Mesendoderm (in vitro differentiated cells): ENCODE measurements around the gene FAAH.
A peak's percentile ranks its signal among the peaks of the same experiment; 100 is the strongest.

Experiments
- DNase-seq: peaks from one replicate; pipeline ENCODE4 v3.0.0; 2013
- H2AK5ac ChIP-seq: 2 replicates; pipeline ENCODE4 v1.6.1; 2013; ENCODE audit warnings: low read length, inconsistent platforms
- H2BK120ac ChIP-seq: 2 replicates; pipeline ENCODE4 v1.6.1; 2013; ENCODE audit warnings: low read depth, mild to moderate bottlenecking, low read length, moderate library complexity, mixed read lengths
- H2BK15ac ChIP-seq: replicated peaks from 2 replicates; pipeline ENCODE4 v1.6.1; 2013; ENCODE audit warnings: low read depth, mild to moderate bottlenecking, moderate library complexity
- H2BK5ac ChIP-seq: 2 replicates; pipeline ENCODE4 v1.6.1; 2013; ENCODE audit warnings: low read length, inconsistent platforms
- H3K18ac ChIP-seq: 2 replicates; pipeline ENCODE4 v1.6.1; 2013; ENCODE audit warnings: mild to moderate bottlenecking, low read length, mixed read lengths
- H3K23ac ChIP-seq: one replicate; pipeline ENCODE4 v1.6.1; 2013; ENCODE audit warnings: low read length
- H3K27ac ChIP-seq: 2 replicates; pipeline ENCODE4 v1.5.1; 2013; ENCODE audit warnings: low read depth, mild to moderate bottlenecking, inconsistent platforms, low read length, moderate library complexity
- H3K27me3 ChIP-seq: 2 replicates; pipeline ENCODE4 v1.6.1; 2013; ENCODE audit warnings: low read length, control low read depth, mild to moderate bottlenecking, inconsistent platforms; ENCODE audit not compliant: insufficient read depth, poor library complexity
- H3K36me3 ChIP-seq: 2 replicates; pipeline ENCODE4 v1.6.1; 2013; ENCODE audit warnings: low read length, inconsistent platforms; ENCODE audit not compliant: control insufficient read depth, insufficient read depth
- H3K4ac ChIP-seq: one replicate; pipeline ENCODE4 v1.6.1; 2013; ENCODE audit warnings: low read depth, mild to moderate bottlenecking, low read length, moderate library complexity
- H3K4me1 ChIP-seq: 2 replicates; pipeline ENCODE4 v1.6.1; 2013; ENCODE audit warnings: low read depth, low read length, inconsistent platforms; ENCODE audit not compliant: control insufficient read depth
- H3K4me2 ChIP-seq: 2 replicates; pipeline ENCODE4 v1.6.1; 2013; ENCODE audit warnings: low read length
- H3K4me3 ChIP-seq: 2 replicates; pipeline ENCODE4 v1.5.1; 2013; ENCODE audit warnings: mild to moderate bottlenecking, low read length
- H3K56ac ChIP-seq: one replicate; pipeline ENCODE4 v1.6.1; 2013; ENCODE audit warnings: low read length
- H3K79me1 ChIP-seq: 2 replicates; pipeline ENCODE4 v1.6.1; 2013; ENCODE audit warnings: low read length, inconsistent platforms
- H3K79me2 ChIP-seq: 2 replicates; pipeline ENCODE4 v1.6.1; 2013; ENCODE audit warnings: mild to moderate bottlenecking, low read length; ENCODE audit not compliant: control insufficient read depth, insufficient read depth
- H3K9ac ChIP-seq: 2 replicates; pipeline ENCODE4 v1.6.1; 2013; ENCODE audit warnings: low read length, inconsistent platforms
- H4K5ac ChIP-seq: one replicate; pipeline ENCODE4 v1.6.1; 2013; ENCODE audit warnings: low read length
- H4K8ac ChIP-seq: one replicate; pipeline ENCODE4 v1.6.1; 2013; ENCODE audit warnings: low read depth, mild to moderate bottlenecking, control low read depth, low read length, moderate library complexity
- WGBS: extraction: QIAGEN DNeasy Blood & Tissue Kit; methylation state at CpG from one replicate; pipeline ENCODE4 v1.1.7; 2013; ENCODE audit warnings: low lambda C conversion rate, missing lambda C conversion rate; ENCODE audit not compliant: insufficient coverage; ENCODE audit errors: extremely low coverage; 5-methylcytosine and 5-hydroxymethylcytosine counted together

The FAAH gene

GRCh38 chr1:46436844-46437243, 42.7 kb downstream of the FAAH start:
- no peak overlapping the region for H2BK5ac ChIP-seq
- no peaks in the 10 kb centered on the region for H3K79me1 ChIP-seq
- no peak overlapping the region for H4K5ac ChIP-seq
- no peak overlapping the region for H2BK15ac ChIP-seq
- no peak overlapping the region for H2AK5ac ChIP-seq
- no peak overlapping the region for H3K4me2 ChIP-seq
- no CpG with 5 or more reads among the region's 1 CpG for WGBS
- no peaks in the 10 kb centered on the region for H3K4me1 ChIP-seq
- H3K27ac ChIP-seq: no peak overlapping the region
- no peak overlapping the region for H3K4me3 ChIP-seq
- no peak overlapping the region for H2BK120ac ChIP-seq
- no peaks in the 10 kb centered on the region for H3K79me2 ChIP-seq
- no peak for DNase-seq
- no peak overlapping the region for H3K9ac ChIP-seq
- no peak overlapping the region for H3K4ac ChIP-seq
- H3K56ac ChIP-seq: no peak overlapping the region
- no peak overlapping the region for H3K18ac ChIP-seq
- no peaks in the 10 kb centered on the region for H3K36me3 ChIP-seq
- H3K23ac ChIP-seq: no peak overlapping the region
- H3K27me3 ChIP-seq: no peaks in the 10 kb centered on the region
- no peak overlapping the region for H4K8ac ChIP-seq

DNA sequence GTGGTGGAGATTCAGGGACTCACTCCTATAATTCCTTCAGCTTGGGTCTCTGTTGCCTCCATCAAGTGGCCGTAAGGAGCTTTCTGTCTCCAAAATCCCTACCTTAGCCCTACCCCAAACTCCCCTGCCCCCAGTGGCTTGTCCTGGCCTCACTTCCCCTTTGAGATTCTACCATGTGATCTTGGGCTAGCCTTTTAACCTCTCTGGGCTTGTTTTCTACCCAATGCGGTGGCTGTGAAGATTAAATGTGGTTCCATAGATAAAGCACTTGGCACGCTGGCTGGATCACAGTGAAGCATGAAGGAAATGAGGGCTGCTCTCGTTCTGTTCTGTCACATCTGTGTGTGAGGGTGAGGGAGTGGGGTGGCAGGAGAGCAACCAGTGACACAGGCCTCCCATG, 43.6 kb downstream of the FAAH start:
- Histone ChIP-seq H3K4me1 (no peaks in the 10 kb centered on the region), H4K8ac (no peak overlapping the region), H2BK5ac (no peak overlapping the region), H3K79me1 (no peaks in the 10 kb centered on the region), H2BK120ac (no peak overlapping the region), H3K79me2 (no peaks in the 10 kb centered on the region), H3K4me2 (no peak overlapping the region), H3K4me3 (no peak overlapping the region), H3K23ac (no peak overlapping the region), H3K27ac (no peak overlapping the region), H3K18ac (no peak overlapping the region), H2AK5ac (no peak overlapping the region), H2BK15ac (no peak overlapping the region), H3K9ac (no peak overlapping the region), H3K27me3 (no peaks in the 10 kb centered on the region), H3K4ac (no peak overlapping the region), H3K36me3 (no peaks in the 10 kb centered on the region), H3K56ac (no peak overlapping the region), H4K5ac (no peak overlapping the region)
- WGBS: no CpG with 5 or more reads among the region's 4 CpGs
- DNase-seq: no peak

DNA sequence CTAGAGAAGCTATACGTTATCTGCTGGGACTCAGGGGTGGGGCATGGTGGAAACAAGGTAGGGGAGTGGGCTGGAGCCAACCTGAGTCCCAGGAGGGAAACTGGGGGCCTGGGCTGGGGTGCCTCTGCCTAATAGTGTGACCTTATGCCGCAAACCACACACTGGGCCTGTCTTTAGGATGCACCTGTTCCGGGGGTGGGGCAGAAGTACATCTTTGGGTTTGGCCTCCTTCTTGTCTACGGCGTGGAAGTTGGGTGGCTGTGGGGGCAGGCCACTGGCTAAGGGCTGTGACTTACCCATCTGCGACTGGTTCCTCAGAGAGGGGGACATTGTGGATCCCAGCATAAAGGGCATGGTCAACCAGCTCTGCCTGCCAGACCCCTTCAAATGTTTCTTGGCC, 44.2 kb downstream of the FAAH start:
- H3K4me3 ChIP-seq: no peak overlapping the region
- H4K5ac ChIP-seq: no peak overlapping the region
- WGBS: no CpG with 5 or more reads among the region's 6 CpGs

DNA sequence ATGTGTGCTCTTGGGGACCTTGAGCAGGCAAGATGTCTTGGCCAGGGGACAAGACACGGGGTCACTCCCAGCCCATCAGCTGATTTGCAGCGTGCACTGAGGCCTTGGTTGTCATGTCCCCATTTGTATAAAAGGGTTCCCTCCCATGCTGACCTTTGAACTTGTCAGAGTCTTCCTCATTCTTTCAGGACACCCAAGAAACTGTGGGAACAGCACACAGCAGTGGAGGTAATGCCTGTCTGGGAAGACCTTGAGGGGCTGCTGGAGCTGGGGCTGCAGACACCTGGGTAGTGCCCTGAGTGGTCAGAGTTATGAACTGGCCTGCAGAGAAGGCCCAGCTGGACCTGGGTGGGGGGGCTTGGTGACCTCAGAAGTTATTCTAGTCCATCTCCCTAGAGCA, 46.4 kb downstream of the FAAH start:
- no peak overlapping the region for H3K56ac ChIP-seq
- no peaks in the 10 kb centered on the region for H3K79me2 ChIP-seq
- no peak overlapping the region for H3K18ac ChIP-seq
- H3K36me3 ChIP-seq: no peaks in the 10 kb centered on the region
- no peak overlapping the region for H2AK5ac ChIP-seq
- H2BK5ac ChIP-seq: no peak overlapping the region
- H2BK120ac ChIP-seq: no peak overlapping the region
- H4K5ac ChIP-seq: no peak overlapping the region
- no peaks in the 10 kb centered on the region for H3K79me1 ChIP-seq
- no CpG with 5 or more reads among the region's 2 CpGs for WGBS
- H3K9ac ChIP-seq: no peak overlapping the region
- no peak overlapping the region for H2BK15ac ChIP-seq
- no peaks in the 10 kb centered on the region for H3K27me3 ChIP-seq
- H4K8ac ChIP-seq: no peak overlapping the region
- H3K4ac ChIP-seq: no peak overlapping the region
- H3K4me2 ChIP-seq: no peak overlapping the region
- H3K23ac ChIP-seq: no peak overlapping the region
- H3K4me3 ChIP-seq: no peak overlapping the region
- no peak overlapping the region for H3K27ac ChIP-seq
- no peak for DNase-seq
- H3K4me1 ChIP-seq: no peaks in the 10 kb centered on the region

More for the DNA sequence above, 44.2 kb downstream of the FAAH start:
- Histone ChIP-seq H3K9ac (no peak overlapping the region), H3K4ac (no peak overlapping the region), H4K8ac (no peak overlapping the region), H2BK120ac (no peak overlapping the region), H3K36me3 (no peaks in the 10 kb centered on the region), H3K79me2 (no peaks in the 10 kb centered on the region), H3K4me1 (no peaks in the 10 kb centered on the region), H2BK5ac (no peak overlapping the region), H3K27me3 (no peaks in the 10 kb centered on the region), H2AK5ac (no peak overlapping the region), H3K27ac (no peak overlapping the region), H3K56ac (no peak overlapping the region), H3K18ac (no peak overlapping the region), H3K23ac (no peak overlapping the region), H2BK15ac (no peak overlapping the region), H3K79me1 (no peaks in the 10 kb centered on the region), H3K4me2 (no peak overlapping the region)
- DNase-seq: no peak

- no peak overlapping the region for H2BK120ac ChIP-seq
- H3K4me2 ChIP-seq: peak overlapping the region; percentile 90
- no peak overlapping the region for H4K5ac ChIP-seq
- no peaks in the 10 kb centered on the region for H3K79me2 ChIP-seq
- H3K4me1 ChIP-seq: no peaks in the 10 kb centered on the region
- H3K9ac ChIP-seq: peak overlapping the region; percentile 63
- H3K18ac ChIP-seq: no peak overlapping the region
- H3K27ac ChIP-seq: no peak overlapping the region
- WGBS: no CpG with 5 or more reads among the region's 25 CpGs
- DNase-seq: peak; percentile 97
- peak overlapping the region; percentile 77 for H3K56ac ChIP-seq
- no peaks in the 10 kb centered on the region for H3K36me3 ChIP-seq
- no peak overlapping the region for H2BK15ac ChIP-seq
- H2BK5ac ChIP-seq: no peak overlapping the region
- H3K4ac ChIP-seq: no peak overlapping the region
- H3K27me3 ChIP-seq: peaks cover 6% of the 10 kb centered on the region
- no peak overlapping the region for H3K4me3 ChIP-seq
- no peaks in the 10 kb centered on the region for H3K79me1 ChIP-seq
- no peak overlapping the region for H4K8ac ChIP-seq
- no peak overlapping the region for H2AK5ac ChIP-seq
- no peak overlapping the region for H3K23ac ChIP-seq
Observed at GRCh38 chr1:46442317-46443161, 48.4 kb downstream of the FAAH start.

DNA sequence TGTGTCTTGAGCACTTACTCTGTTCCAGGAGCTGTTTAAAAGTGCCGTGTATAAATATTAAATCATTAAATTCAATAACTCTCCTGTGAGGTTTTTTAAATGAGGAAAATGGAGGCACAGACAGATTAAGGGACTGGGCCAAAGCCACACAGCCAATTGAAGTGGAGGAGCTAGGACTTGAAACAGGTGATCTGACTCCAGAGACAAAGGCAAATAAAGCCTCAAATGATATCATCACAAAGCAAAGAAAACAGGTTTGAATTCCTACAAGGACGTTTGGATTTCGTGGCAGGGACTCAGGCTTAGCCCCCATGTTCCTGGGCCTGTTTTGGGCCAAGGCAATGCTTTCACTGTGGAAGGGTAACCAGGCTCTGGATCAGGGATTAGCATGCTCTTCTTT, 50.3 kb downstream of the FAAH start:
- no peaks in the 10 kb centered on the region for H3K36me3 ChIP-seq
- no peaks in the 10 kb centered on the region for H3K79me2 ChIP-seq
- H3K4me2 ChIP-seq: no peak overlapping the region
- H3K56ac ChIP-seq: no peak overlapping the region
- H3K27ac ChIP-seq: no peak overlapping the region
- H3K4me3 ChIP-seq: no peak overlapping the region
- DNase-seq: no peak
- no peak overlapping the region for H3K9ac ChIP-seq
- H3K23ac ChIP-seq: no peak overlapping the region
- no peak overlapping the region for H3K18ac ChIP-seq
- no peaks in the 10 kb centered on the region for H3K4me1 ChIP-seq
- no peak overlapping the region for H2BK15ac ChIP-seq
- H4K5ac ChIP-seq: no peak overlapping the region
- no peak overlapping the region for H3K4ac ChIP-seq
- H3K27me3 ChIP-seq: peaks cover 24% of the 10 kb centered on the region
- H2BK120ac ChIP-seq: no peak overlapping the region
- H3K79me1 ChIP-seq: no peaks in the 10 kb centered on the region
- H2AK5ac ChIP-seq: no peak overlapping the region
- no peak overlapping the region for H2BK5ac ChIP-seq
- H4K8ac ChIP-seq: no peak overlapping the region
- WGBS: no CpG with 5 or more reads among the region's 3 CpGs
